Measurements from ENCODE around the gene ZNF512. TPM values are rescaled to one million over a fixed set of nuclear protein-coding genes. Genes with fewer than 3 reads are reported as not detected.

The ZNF512 gene
- total and polyA plus RNA-seq, 5 donors from 2014 or later, result 29.3 to 47.8 (median 38.1) TPM

DNA sequence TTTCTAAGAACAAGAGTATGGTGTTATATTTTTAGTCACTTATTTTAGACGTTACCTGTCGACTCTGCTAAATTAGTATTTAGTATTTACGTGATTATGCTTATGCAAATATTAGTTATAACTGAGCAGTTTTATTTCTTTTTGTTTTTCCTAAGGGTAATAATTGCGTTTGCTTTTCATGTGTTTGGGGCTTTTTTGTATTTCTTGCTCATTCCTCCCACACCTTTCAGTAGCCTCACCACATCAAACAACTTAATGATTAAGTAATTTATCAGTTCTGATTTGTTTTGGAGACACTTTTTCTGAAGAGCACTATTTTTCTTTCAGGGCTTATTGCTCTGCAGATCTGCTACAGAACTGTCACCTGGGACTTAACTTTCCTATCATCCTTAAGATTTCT lies 88.4 kb downstream of the ZNF512 start:
- Mint-ChIP-seq H3K27me3 (no peaks in the 10 kb centered on the region), H3K27ac (no peak overlapping the region), H3K4me3 (peak overlapping the region in 1 of 4 donors; percentile 39), H3K9me3 (no peaks in the 10 kb centered on the region), H3K4me1 (peaks cover 15 to 27% (median 21%) of the 10 kb centered on the region in 4 donors), H3K36me3 (peaks cover 51% of the 10 kb centered on the region)
- H3K4me3 ChIP-seq (ENCODE audit: low read depth, low read length), result no peak overlapping the region
- no peak overlapping the region for H3K27ac ChIP-seq (ENCODE audit: insufficient read depth, low read length, poor library complexity, severe bottlenecking)
- H3K36me3 ChIP-seq (ENCODE audit: control insufficient read depth, insufficient read depth, low read length), result peaks cover 65% of the 10 kb centered on the region
- H3K9me3 ChIP-seq (ENCODE audit: control insufficient read depth in 2 of 2, low read length in 2 of 2), result no peaks in the 10 kb centered on the region
- DNase-seq (no peak), ATAC-seq (ENCODE audit: low read depth in 2 of 2) (no peak)
- H3K27me3 ChIP-seq (ENCODE audit: control insufficient read depth, insufficient read depth, low read length), result no peaks in the 10 kb centered on the region
- H3K4me1 ChIP-seq (ENCODE audit: control insufficient read depth, insufficient read depth, low read length, poor library complexity, severe bottlenecking), result no peaks in the 10 kb centered on the region

Other genes starting within 250 kb of the ZNF512 start
- gene GTF3C2, start 226.3 kb upstream of the ZNF512 start, total RNA-seq, result 52.8 TPM
- 10 to 100 TPM; 27.5 to 45.8 (median 35.3) TPM for gene GTF3C2, start 226.3 kb upstream of the ZNF512 start, polyA plus RNA-seq
- 33.2 TPM for gene EIF2B4, start 212.7 kb upstream of the ZNF512 start, total RNA-seq
- gene EIF2B4, start 212.7 kb upstream of the ZNF512 start, polyA plus RNA-seq, result 10 to 100 TPM; 27.3 to 38.8 (median 34.5) TPM
- 85.5 TPM for gene SNX17, start 212.4 kb upstream of the ZNF512 start, total RNA-seq
- 100 to 1,000 TPM; 224 to 262 (median 243) TPM for gene SNX17, start 212.4 kb upstream of the ZNF512 start, polyA plus RNA-seq
- gene ZNF513, start 202.3 kb upstream of the ZNF512 start, total RNA-seq, result 20.9 TPM
- 1 to 10 TPM; 1.4 to 4.9 (median 3.5) TPM for gene ZNF513, start 202.3 kb upstream of the ZNF512 start, polyA plus RNA-seq
- 73.7 TPM for gene PPM1G, start 173.5 kb upstream of the ZNF512 start, total RNA-seq
- gene PPM1G, start 173.5 kb upstream of the ZNF512 start, polyA plus RNA-seq, result 100 to 1,000 TPM; 116 to 144 (median 118) TPM
- gene NRBP1, start 154.4 kb upstream of the ZNF512 start, total RNA-seq, result 182 TPM
- gene NRBP1, start 154.4 kb upstream of the ZNF512 start, polyA plus RNA-seq, result 100 to 1,000 TPM in 3 of 4 donors, 10 to 100 TPM in 1; 87.1 to 122 (median 109) TPM
- gene KRTCAP3, start 140.7 kb upstream of the ZNF512 start, total RNA-seq, result 10.0 TPM
- 1 to 10 TPM; 2.0 to 7.7 (median 2.3) TPM for gene KRTCAP3, start 140.7 kb upstream of the ZNF512 start, polyA plus RNA-seq
- 10.3 TPM for gene IFT172, start 93.3 kb upstream of the ZNF512 start, total RNA-seq
- 1 to 10 TPM; 1.1 to 2.9 (median 1.4) TPM for gene IFT172, start 93.3 kb upstream of the ZNF512 start, polyA plus RNA-seq
- gene FNDC4, start 87.8 kb upstream of the ZNF512 start, total RNA-seq, result 0.39 TPM
- not detected for gene FNDC4, start 87.8 kb upstream of the ZNF512 start, polyA plus RNA-seq
- not detected for gene GCKR, start 86.2 kb upstream of the ZNF512 start, total RNA-seq
- gene GCKR, start 86.2 kb upstream of the ZNF512 start, polyA plus RNA-seq, result not detected
- gene CCDC121, start 46.0 kb downstream of the ZNF512 start, total RNA-seq, result 0.79 TPM
- gene CCDC121, start 46.0 kb downstream of the ZNF512 start, polyA plus RNA-seq, result 1 to 10 TPM in 2 of 4 donors, under 1 TPM in 2; 0.49 to 2.4 (median 0.96) TPM
- gene GPN1, start 46.0 kb downstream of the ZNF512 start, total RNA-seq, result 27.8 TPM
- 10 to 100 TPM; 74.2 to 85.0 (median 76.4) TPM for gene GPN1, start 46.0 kb downstream of the ZNF512 start, polyA plus RNA-seq
- gene SUPT7L, start 80.6 kb downstream of the ZNF512 start, total RNA-seq, result 51.4 TPM
- gene SUPT7L, start 80.6 kb downstream of the ZNF512 start, polyA plus RNA-seq, result 10 to 100 TPM; 18.3 to 23.9 (median 20.9) TPM
- gene SLC4A1AP, start 80.8 kb downstream of the ZNF512 start, total RNA-seq, result 20.8 TPM
- gene SLC4A1AP, start 80.8 kb downstream of the ZNF512 start, polyA plus RNA-seq, result 10 to 100 TPM; 25.2 to 28.3 (median 26.7) TPM
- gene MRPL33, start 188.7 kb downstream of the ZNF512 start, total RNA-seq, result 27.6 TPM
- gene MRPL33, start 188.7 kb downstream of the ZNF512 start, polyA plus RNA-seq, result 100 to 1,000 TPM; 196 to 255 (median 249) TPM